Right atrium auricular region (tissue), 2 donors: ENCODE results near the gene SPON1. TPM values are rescaled to one million over a fixed set of nuclear protein-coding genes. Genes with fewer than 3 reads are reported as not detected.

Experiments
- DNase-seq: peaks from one replicate; pipeline ENCODE4 v3.0.0-alpha.2; 2019; ENCODE audit warnings: low spot score
- H3K27ac ChIP-seq, 2 donors: fragments of 200-600 bp; sonication (generic); 1 replicate in 1 of 2; 2 replicates in 1 of 2; pipeline ENCODE4 v1.5.1; 2016 to 2019
- H3K27me3 ChIP-seq, 2 donors: fragments of 200-600 bp; sonication (generic); one replicate each; pipeline versions ENCODE4 v1.5.1 to v1.6.0; 2017 to 2019
- H3K36me3 ChIP-seq: fragments of 200-600 bp; sonication (generic); one replicate; pipeline ENCODE4 v1.5.1; 2016
- H3K4me1 ChIP-seq, 2 donors: fragments of 200-600 bp; sonication (generic); one replicate each; pipeline versions ENCODE4 v1.5.1 to v1.6.0; 2017 to 2019
- H3K4me3 ChIP-seq, 2 donors: fragments of 200-600 bp; sonication (generic); 1 replicate in 1 of 2; 2 replicates in 1 of 2; pipeline ENCODE4 v1.5.1; 2017 to 2019; ENCODE audit warnings: mild to moderate bottlenecking in 1 of 2, moderate library complexity in 1 of 2
- H3K9me3 ChIP-seq, 2 donors: fragments of 200-600 bp; sonication (generic); one replicate each; pipeline ENCODE4 v1.5.1; 2019
- CTCF ChIP-seq, 2 donors: fragments of 200-600 bp; sonication (generic); IDR thresholded peaks; one replicate each; pipeline ENCODE4 v1.5.1; 2019; ENCODE audit warnings: antibody characterized with exemption in 2 of 2
- total RNA-seq, 2 donors: library from RNA; depleted of rRNA; stranded (reverse); fragments of >200 nt; gene quantifications; one replicate each; pipeline ENCODE4 v1.1.0, GENCODE V29; 2016

SPON1 gene
- total RNA-seq, 2 donors from 2014 or later, result 22.8 to 27.0 TPM

GRCh38 chr11:13949876-13950275 lies 12.6 kb upstream of the SPON1 start:
- Histone ChIP-seq H3K27me3 (no peaks in the 10 kb centered on the region), H3K9me3 (no peaks in the 10 kb centered on the region), H3K36me3 (no peaks in the 10 kb centered on the region), H3K27ac (no peak overlapping the region), H3K4me3 (no peak overlapping the region), H3K4me1 (no peaks in the 10 kb centered on the region)
- no peak for TF ChIP-seq CTCF (IDR thresholded peaks at IDR 0.05)
- no peak for DNase-seq

- no peak overlapping the region for H3K27ac ChIP-seq
- no peaks in the 10 kb centered on the region for H3K36me3 ChIP-seq
- no peaks in the 10 kb centered on the region for H3K27me3 ChIP-seq
- H3K4me3 ChIP-seq, result no peak overlapping the region
- no peaks in the 10 kb centered on the region for H3K4me1 ChIP-seq
- DNase-seq, result no peak
- H3K9me3 ChIP-seq, result no peaks in the 10 kb centered on the region
- TF ChIP-seq CTCF (IDR thresholded peaks at IDR 0.05), result no peak
Measured at GRCh38 chr11:13952221-13952620, 10.3 kb upstream of the SPON1 start.

GRCh38 chr11:13952668-13953067 lies 9.9 kb upstream of the SPON1 start:
- no peak for DNase-seq
- Histone ChIP-seq H3K4me3 (no peak overlapping the region), H3K27me3 (no peaks in the 10 kb centered on the region), H3K4me1 (no peaks in the 10 kb centered on the region), H3K27ac (no peak overlapping the region), H3K9me3 (no peaks in the 10 kb centered on the region), H3K36me3 (no peaks in the 10 kb centered on the region)
- no peak for TF ChIP-seq CTCF (IDR thresholded peaks at IDR 0.05)

GRCh38 chr11:13954591-13954990 lies 7.9 kb upstream of the SPON1 start:
- no peaks in the 10 kb centered on the region for H3K9me3 ChIP-seq
- H3K36me3 ChIP-seq, result no peaks in the 10 kb centered on the region
- no peak overlapping the region for H3K27ac ChIP-seq
- H3K27me3 ChIP-seq, result no peaks in the 10 kb centered on the region
- no peak overlapping the region for H3K4me3 ChIP-seq
- H3K4me1 ChIP-seq, result no peaks in the 10 kb centered on the region
- DNase-seq, result no peak
- no peak for TF ChIP-seq CTCF (IDR thresholded peaks at IDR 0.05)

GRCh38 chr11:13955971-13956421 lies 6.5 kb upstream of the SPON1 start:
- DNase-seq, result peak; percentile 79

More at GRCh38 chr11:13955971-13956421, 6.5 kb upstream of the SPON1 start:
- Histone ChIP-seq H3K9me3 (no peaks in the 10 kb centered on the region), H3K4me3 (no peak overlapping the region), H3K36me3 (no peaks in the 10 kb centered on the region), H3K4me1 (no peaks in the 10 kb centered on the region), H3K27me3 (no peaks in the 10 kb centered on the region), H3K27ac (no peak overlapping the region)
- peak; percentile 87 to 91 for TF ChIP-seq CTCF (IDR thresholded peaks at IDR 0.05)
